Measurements from ENCODE around the gene LCAT. TPM values are rescaled to one million over a fixed set of nuclear protein-coding genes. Genes with fewer than 3 reads are reported as not detected.
A peak's percentile ranks its signal among the peaks of the same experiment; 100 is the strongest.

The LCAT gene
- total and polyA plus RNA-seq, 9 of the 15 experiments (the other 6 are each of a cell fraction or from before 2014, with no cell fraction given), result 0.46 to 21.0 (median 5.0) TPM

DNA sequence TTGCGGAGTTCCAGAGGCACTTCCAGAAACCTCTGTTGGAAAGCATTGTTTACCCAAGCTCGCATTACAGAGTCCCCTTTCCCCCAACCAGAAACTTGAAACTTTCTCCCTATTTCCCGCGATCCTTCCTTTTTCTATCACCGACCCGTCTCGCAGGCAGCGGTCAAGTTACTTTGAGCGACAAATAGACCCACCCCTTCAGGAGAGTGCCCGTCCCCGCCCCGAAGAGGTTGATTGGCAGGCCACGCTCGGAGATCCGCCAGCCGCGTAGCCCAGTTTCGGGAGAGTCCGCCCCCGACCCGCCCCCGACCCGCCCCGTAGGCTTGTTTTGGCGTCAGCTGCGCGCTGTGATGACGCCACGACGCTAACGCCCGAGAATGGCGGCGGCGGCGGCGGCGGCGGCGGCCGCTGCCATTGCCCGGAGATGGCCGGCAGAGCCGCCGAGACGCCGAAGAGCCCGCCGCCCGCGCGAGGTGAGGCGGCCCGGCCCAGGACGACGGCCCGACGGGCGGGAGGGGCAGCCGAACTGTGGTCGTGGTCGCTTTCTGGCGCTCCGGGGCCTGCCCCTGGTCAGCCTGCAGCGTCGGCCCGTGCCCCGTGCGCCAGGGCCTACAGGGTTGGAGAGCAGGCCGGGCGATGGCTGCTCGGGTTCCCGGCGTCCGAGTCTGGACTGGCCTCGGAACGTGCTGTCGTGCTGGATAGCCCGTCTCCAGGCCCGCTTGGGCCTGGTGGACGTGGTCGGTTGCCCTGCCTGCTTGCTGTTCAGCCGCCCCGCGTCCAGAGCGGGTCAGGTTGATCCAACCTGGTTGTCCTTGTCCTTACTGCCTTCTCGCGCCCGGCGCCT is 50.8 kb downstream of the LCAT start, which contains the start of gene PSKH1 (continued):
- TF ChIP-seq RAD21 (CRISPR knock-in tag; conservative IDR thresholded peaks at IDR 0.05 in 1 of 2, IDR thresholded peaks at IDR 0.05 in 1 of 2) (no peak), SMARCE1 (IDR thresholded peaks at IDR 0.05) (no peak), EZH2 (IDR thresholded peaks at IDR 0.05; ENCODE audit: borderline replicate concordance, low read depth, low read length) (no peak), XRCC3 (IDR thresholded peaks at IDR 0.05) (no peak), ELF2 (CRISPR knock-in tag; IDR thresholded peaks at IDR 0.05) (no peak), THRAP3 (IDR thresholded peaks at IDR 0.05; ENCODE audit: borderline replicate concordance) (no peak), OTX1 (CRISPR knock-in tag; IDR thresholded peaks at IDR 0.05) (no peak), RFX5 (IDR thresholded peaks at IDR 0.05; ENCODE audit: low read depth, low read length) (no peak), ZNF785 (CRISPR knock-in tag; IDR thresholded peaks at IDR 0.05) (no peak), PTBP1 (IDR thresholded peaks at IDR 0.05; ENCODE audit: low read depth, low read length) (no peak), PHF21A (IDR thresholded peaks at IDR 0.05; ENCODE audit: borderline replicate concordance, low read depth) (no peak), SMAD4 (CRISPR knock-in tag; conservative IDR thresholded peaks at IDR 0.05) (peak; percentile 72), CCAR2 (IDR thresholded peaks at IDR 0.05; ENCODE audit: low read depth, low read length) (no peak), BRF2 (IDR thresholded peaks at IDR 0.05; ENCODE audit: borderline replicate concordance, insufficient read depth, insufficient read length) (no peak), TAF9B (IDR thresholded peaks at IDR 0.05; ENCODE audit: partially characterized antibody) (no peak), FUS (optimal IDR thresholded peaks at IDR 0.05; ENCODE audit: low read depth, low read length) (no peak), SAP30 (IDR thresholded peaks at IDR 0.05; ENCODE audit: borderline replicate concordance, insufficient read depth, low read depth, low read length, poor library complexity, severe bottlenecking) (peak; percentile 73), SREBF1 (IDR thresholded peaks at IDR 0.05; ENCODE audit: borderline replicate concordance, low read depth, low read length) (no peak), E2F1 (CRISPR knock-in tag; IDR thresholded peaks at IDR 0.05) (0 out of 2 replicates have a peak, but pooled peaks have one; percentile 35), JUNB (CRISPR knock-in tag; conservative IDR thresholded peaks at IDR 0.05) (no peak), GTF2B (IDR thresholded peaks at IDR 0.05; ENCODE audit: extremely low read depth, insufficient read length) (no peak)
- TF ChIP-seq, protein P1, sequence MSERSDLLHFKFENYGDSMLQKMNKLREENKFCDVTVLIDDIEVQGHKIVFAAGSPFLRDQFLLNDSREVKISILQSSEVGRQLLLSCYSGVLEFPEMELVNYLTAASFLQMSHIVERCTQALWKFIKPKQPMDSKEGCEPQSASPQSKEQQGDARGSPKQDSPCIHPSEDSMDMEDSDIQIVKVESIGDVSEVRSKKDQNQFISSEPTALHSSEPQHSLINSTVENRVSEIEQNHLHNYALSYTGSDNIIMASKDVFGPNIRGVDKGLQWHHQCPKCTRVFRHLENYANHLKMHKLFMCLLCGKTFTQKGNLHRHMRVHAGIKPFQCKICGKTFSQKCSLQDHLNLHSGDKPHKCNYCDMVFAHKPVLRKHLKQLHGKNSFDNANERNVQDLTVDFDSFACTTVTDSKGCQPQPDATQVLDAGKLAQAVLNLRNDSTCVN (CRISPR knock-in tag; IDR thresholded peaks at IDR 0.05), result no peak
